ENCODE measurements around the gene CUL2.

Gene CUL2

GRCh38 chr10:35017608-35018007 is 72.5 kb downstream of the CUL2 start:
- no peaks in the 10 kb centered on the region for H3K27me3 ChIP-seq (ENCODE audit: control insufficient read depth, low read length)
- no peaks in the 10 kb centered on the region for H4K20me1 ChIP-seq (ENCODE audit: control insufficient read depth, insufficient read depth, low read depth, low read length)
- H3K79me2 ChIP-seq (ENCODE audit: control insufficient read depth, low read length): no peaks in the 10 kb centered on the region
- H3K9me3 ChIP-seq (ENCODE audit: control insufficient read depth, insufficient read depth, low read length): no peaks in the 10 kb centered on the region
- H3F3A ChIP-seq (ENCODE audit: control insufficient read depth, insufficient read depth): no peaks in the 10 kb centered on the region
- H3K4me3 ChIP-seq (ENCODE audit: low read length): no peak overlapping the region
- no peak for TF ChIP-seq CTCF (IDR thresholded peaks at IDR 0.05; ENCODE audit: low read depth, low read length, poor library complexity, severe bottlenecking)
- TF ChIP-seq EZH2phosphoT487 (IDR thresholded peaks at IDR 0.05; ENCODE audit: borderline replicate concordance, low read length): no peak
- H3K9me2 ChIP-seq (replicated peaks; ENCODE audit: control insufficient read depth, low read length): no peaks in the 10 kb centered on the region
- no peak overlapping the region for H3K4me2 ChIP-seq (ENCODE audit: low read length)
- H3K4me1 ChIP-seq (ENCODE audit: control insufficient read depth, low read length): no peaks in the 10 kb centered on the region
- no peak overlapping the region for H3K27ac ChIP-seq (ENCODE audit: low read depth, low read length)
- peaks cover 22% of the 10 kb centered on the region for H3K36me3 ChIP-seq (ENCODE audit: control insufficient read depth, low read length)

GRCh38 chr10:35015843-35016408 is 74.2 kb downstream of the CUL2 start:
- Histone ChIP-seq H3K27ac (ENCODE audit: low read depth, low read length) (no peak overlapping the region), H3K79me2 (ENCODE audit: control insufficient read depth, low read length) (no peaks in the 10 kb centered on the region), H3K9me3 (ENCODE audit: control insufficient read depth, insufficient read depth, low read length) (no peaks in the 10 kb centered on the region), H3K36me3 (ENCODE audit: control insufficient read depth, low read length) (peaks cover 26% of the 10 kb centered on the region), H3K4me3 (ENCODE audit: low read length) (no peak overlapping the region), H3K4me1 (ENCODE audit: control insufficient read depth, low read length) (no peaks in the 10 kb centered on the region), H3K9me2 (replicated peaks; ENCODE audit: control insufficient read depth, low read length) (no peaks in the 10 kb centered on the region), H3K4me2 (ENCODE audit: low read length) (no peak overlapping the region), H3K27me3 (ENCODE audit: control insufficient read depth, low read length) (no peaks in the 10 kb centered on the region), H4K20me1 (ENCODE audit: control insufficient read depth, insufficient read depth, low read depth, low read length) (no peaks in the 10 kb centered on the region), H3F3A (ENCODE audit: control insufficient read depth, insufficient read depth) (no peaks in the 10 kb centered on the region)
- TF ChIP-seq CTCF (IDR thresholded peaks at IDR 0.05; ENCODE audit: low read depth, low read length, poor library complexity, severe bottlenecking): no peak
- TF ChIP-seq EZH2phosphoT487 (IDR thresholded peaks at IDR 0.05; ENCODE audit: borderline replicate concordance, low read length): no peak

GRCh38 chr10:35012781-35013180 is 77.4 kb downstream of the CUL2 start:
- Histone ChIP-seq H3K4me2 (ENCODE audit: low read length) (no peak overlapping the region), H3K79me2 (ENCODE audit: control insufficient read depth, low read length) (no peaks in the 10 kb centered on the region), H3K9me3 (ENCODE audit: control insufficient read depth, insufficient read depth, low read length) (no peaks in the 10 kb centered on the region), H3F3A (ENCODE audit: control insufficient read depth, insufficient read depth) (no peaks in the 10 kb centered on the region), H3K4me3 (ENCODE audit: low read length) (no peak overlapping the region), H3K36me3 (ENCODE audit: control insufficient read depth, low read length) (peaks cover 42% of the 10 kb centered on the region), H3K27me3 (ENCODE audit: control insufficient read depth, low read length) (no peaks in the 10 kb centered on the region), H3K27ac (ENCODE audit: low read depth, low read length) (no peak overlapping the region), H3K4me1 (ENCODE audit: control insufficient read depth, low read length) (no peaks in the 10 kb centered on the region), H4K20me1 (ENCODE audit: control insufficient read depth, insufficient read depth, low read depth, low read length) (no peaks in the 10 kb centered on the region), H3K9me2 (replicated peaks; ENCODE audit: control insufficient read depth, low read length) (no peaks in the 10 kb centered on the region)
- no peak for TF ChIP-seq CTCF (IDR thresholded peaks at IDR 0.05; ENCODE audit: low read depth, low read length, poor library complexity, severe bottlenecking)
- no peak for TF ChIP-seq EZH2phosphoT487 (IDR thresholded peaks at IDR 0.05; ENCODE audit: borderline replicate concordance, low read length)

Measured in DOHH2 (cell line).